Testis (tissue), 2 donors: ENCODE measurements around the gene PPP3R1.

Experiments
- POLR2A ChIP-seq: fragments of 450-650 bp; IDR thresholded peaks from one replicate; pipeline ENCODE4 v1.6.1; 2017; ENCODE audit warnings: antibody characterized with exemption, mild to moderate bottlenecking, moderate library complexity
- TF ChIP-seq, protein P1 (sequence below), 3 experiments: fragments of 450-650 bp in 2 of 3; fragments of 200-600 bp in 1 of 3; sonication (generic) in 1 of 3; IDR thresholded peaks; one replicate each; pipeline ENCODE4 v1.5.1; 2016 to 2019; ENCODE audit warnings: antibody characterized with exemption in 3 of 3, mild to moderate bottlenecking in 2 of 3, moderate library complexity in 1 of 3

DNA sequence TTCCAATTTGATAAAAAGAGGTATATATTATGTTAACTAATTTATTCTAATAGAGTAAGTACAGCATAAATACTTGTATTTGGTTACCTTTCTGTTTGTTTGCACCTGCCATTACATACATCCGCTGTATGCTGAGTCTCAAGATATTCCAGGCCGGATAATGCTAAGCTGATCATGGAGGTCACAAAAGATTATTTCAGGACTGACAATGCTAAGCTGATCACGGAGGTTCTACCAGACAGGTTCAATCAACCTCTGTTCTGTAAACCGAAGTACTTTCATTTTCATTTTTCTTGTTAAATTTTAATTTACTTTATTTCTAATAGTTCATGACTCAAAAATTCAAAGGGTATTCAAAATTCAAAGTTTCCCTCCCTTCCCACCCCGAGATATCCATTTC is 63.5 kb downstream of the PPP3R1 start:
- TF ChIP-seq, protein P1, sequence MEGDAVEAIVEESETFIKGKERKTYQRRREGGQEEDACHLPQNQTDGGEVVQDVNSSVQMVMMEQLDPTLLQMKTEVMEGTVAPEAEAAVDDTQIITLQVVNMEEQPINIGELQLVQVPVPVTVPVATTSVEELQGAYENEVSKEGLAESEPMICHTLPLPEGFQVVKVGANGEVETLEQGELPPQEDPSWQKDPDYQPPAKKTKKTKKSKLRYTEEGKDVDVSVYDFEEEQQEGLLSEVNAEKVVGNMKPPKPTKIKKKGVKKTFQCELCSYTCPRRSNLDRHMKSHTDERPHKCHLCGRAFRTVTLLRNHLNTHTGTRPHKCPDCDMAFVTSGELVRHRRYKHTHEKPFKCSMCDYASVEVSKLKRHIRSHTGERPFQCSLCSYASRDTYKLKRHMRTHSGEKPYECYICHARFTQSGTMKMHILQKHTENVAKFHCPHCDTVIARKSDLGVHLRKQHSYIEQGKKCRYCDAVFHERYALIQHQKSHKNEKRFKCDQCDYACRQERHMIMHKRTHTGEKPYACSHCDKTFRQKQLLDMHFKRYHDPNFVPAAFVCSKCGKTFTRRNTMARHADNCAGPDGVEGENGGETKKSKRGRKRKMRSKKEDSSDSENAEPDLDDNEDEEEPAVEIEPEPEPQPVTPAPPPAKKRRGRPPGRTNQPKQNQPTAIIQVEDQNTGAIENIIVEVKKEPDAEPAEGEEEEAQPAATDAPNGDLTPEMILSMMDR (IDR thresholded peaks at IDR 0.05) = no peak
- TF ChIP-seq POLR2A = no peak
